GM18907 (cell line): Measurements from ENCODE around the gene ADAMTS8.

ENCODE experiments used
- ATAC-seq: cut with Tn5 transposase; IDR thresholded peaks from one replicate; pipeline ENCODE4 v1.9.1; 2021; ENCODE audit warnings: mild to moderate bottlenecking, moderate library complexity; ENCODE audit not compliant: unreplicated experiment

The ADAMTS8 gene, protein sequence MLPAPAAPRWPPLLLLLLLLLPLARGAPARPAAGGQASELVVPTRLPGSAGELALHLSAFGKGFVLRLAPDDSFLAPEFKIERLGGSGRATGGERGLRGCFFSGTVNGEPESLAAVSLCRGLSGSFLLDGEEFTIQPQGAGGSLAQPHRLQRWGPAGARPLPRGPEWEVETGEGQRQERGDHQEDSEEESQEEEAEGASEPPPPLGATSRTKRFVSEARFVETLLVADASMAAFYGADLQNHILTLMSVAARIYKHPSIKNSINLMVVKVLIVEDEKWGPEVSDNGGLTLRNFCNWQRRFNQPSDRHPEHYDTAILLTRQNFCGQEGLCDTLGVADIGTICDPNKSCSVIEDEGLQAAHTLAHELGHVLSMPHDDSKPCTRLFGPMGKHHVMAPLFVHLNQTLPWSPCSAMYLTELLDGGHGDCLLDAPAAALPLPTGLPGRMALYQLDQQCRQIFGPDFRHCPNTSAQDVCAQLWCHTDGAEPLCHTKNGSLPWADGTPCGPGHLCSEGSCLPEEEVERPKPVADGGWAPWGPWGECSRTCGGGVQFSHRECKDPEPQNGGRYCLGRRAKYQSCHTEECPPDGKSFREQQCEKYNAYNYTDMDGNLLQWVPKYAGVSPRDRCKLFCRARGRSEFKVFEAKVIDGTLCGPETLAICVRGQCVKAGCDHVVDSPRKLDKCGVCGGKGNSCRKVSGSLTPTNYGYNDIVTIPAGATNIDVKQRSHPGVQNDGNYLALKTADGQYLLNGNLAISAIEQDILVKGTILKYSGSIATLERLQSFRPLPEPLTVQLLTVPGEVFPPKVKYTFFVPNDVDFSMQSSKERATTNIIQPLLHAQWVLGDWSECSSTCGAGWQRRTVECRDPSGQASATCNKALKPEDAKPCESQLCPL

DNA sequence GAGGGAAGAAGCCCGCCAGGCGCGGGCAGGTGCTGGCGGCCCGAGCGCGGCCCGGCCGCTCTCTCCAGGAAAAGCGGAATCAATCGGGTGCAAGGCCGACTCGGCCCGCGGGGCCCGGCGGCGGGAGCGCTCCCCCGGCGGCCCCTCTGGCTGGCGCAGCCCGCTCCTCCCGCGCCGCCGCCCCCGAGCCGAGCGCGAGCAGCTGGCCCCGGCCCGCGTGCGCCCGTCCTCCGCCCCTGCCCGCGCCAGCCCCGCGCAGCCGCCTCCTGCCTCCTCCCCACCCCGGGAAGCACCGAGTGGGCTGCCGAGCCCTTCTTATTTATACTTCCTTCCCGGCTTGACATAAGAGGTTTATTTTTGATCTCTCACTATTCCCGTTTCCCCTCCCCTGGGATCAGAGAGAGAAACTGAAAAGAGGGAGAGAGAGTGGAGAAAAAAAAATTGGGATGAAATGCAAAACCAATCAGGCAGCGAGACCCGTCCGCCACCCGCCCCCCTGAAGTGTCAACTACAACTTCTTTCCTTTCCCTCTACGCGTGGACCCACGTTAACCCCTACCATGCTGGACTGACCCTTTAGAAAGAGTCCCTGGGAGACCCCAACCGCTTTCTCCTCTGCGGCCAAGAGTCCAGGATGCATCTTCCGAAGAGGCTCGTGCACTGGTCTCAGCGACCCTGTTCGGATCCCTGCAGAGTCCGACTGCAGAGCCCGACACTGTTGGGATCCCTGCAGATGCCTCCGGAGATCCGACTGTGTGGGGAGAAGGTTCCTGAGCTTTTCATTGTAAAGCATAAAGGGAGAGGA is at the start of gene ADAMTS8:
Gene ADAMTS8, minus strand, starts transcription at position 294 of the 804 bp plus-strand sequence. CDS start 323 bp downstream, outside the sequence.
- ATAC-seq, result no peak

DNA sequence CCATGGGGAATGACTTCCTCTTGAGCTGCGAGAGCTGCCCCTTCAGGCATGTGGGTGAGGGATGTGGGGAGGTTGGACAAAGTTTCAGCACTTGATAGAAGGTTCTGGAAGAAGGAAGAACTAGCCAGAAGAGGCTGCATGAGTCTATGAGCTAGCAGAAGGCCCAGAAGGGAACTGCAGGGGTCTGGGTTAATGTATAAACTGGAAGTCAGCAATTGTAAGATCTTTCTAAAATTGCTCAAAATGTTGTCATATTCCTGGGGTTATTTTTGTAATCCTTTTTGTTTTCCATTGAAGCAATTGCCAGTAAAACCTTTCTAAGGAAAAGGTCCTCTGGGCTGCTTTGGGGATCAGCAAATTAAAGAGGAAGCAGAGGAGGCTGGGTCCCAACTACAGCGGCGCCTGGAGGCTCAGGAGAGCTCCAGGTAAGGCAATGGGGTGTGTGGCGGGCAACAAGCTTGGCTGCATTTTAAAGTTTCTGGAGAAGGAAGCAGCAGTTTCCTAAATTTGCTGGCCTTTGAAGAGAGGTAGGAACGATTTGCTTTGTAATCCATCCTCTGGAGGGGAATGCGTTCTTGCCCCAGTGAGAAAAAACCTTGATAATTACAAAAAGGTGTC is 49.3 kb upstream of the ADAMTS8 start:
- ATAC-seq, result no peak

DNA sequence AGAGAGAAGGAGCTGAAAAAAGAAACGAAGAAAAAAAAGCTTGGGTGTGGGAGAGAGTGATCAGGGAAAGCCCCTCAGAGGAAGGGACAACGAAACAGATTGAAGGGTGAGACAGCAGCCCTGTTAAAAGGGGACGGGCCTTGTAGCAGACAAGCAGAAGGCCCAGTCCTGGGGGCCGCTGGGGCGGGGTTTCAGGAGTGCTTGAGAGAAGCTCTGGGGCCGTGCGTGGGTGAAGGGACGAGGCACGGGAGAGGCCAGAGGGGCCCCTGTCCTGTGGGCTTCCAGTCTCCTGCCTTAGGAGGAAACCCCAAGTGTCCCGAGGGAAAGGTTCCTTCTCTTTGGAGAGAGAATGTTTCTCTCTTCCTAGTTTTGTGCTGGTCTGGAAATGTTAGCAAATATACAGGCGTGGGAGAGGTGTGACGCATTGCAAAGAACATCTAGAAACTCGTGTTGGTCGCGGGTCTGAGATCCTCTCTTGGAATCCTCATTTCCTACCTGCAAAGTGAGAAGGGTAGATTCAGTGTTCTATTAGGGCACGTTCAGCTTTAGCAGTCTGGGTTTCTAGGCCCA is 48.6 kb upstream of the ADAMTS8 start:
- ATAC-seq, result no peak

DNA sequence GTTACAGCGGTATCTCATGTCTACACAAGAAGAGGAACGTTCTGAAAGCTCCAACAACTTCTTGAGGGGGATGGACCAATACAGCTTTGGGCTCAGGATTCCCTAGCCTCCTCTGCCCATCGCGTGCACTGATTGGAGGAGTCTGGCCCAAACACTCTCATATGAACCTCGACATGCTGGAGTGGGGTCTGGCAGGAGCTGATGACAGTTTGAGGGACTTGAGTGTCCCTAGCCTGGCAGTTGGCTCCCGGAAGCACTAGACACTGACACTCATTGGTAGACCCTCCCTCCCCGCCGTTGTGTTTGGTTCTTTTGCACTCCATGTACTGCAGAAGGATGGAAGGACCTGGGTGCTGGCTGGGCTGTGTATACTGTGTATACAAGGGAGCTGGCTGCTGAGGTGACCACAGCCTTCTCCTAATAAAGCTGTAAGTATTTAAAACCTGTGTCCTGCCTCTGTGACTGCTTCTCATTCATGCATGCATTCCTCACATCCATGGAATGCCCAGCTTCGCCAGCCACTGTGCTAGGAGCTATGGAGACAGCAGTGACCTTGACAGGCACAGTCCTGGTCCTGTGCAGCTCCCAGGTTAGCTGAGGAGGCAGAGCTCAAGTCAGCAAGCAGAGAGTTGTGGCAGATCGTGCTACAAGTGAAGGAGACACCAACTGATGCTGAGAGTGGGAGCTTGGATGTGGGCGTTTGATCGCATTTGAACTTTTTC is 48.0 kb upstream of the ADAMTS8 start:
- no peak for ATAC-seq

DNA sequence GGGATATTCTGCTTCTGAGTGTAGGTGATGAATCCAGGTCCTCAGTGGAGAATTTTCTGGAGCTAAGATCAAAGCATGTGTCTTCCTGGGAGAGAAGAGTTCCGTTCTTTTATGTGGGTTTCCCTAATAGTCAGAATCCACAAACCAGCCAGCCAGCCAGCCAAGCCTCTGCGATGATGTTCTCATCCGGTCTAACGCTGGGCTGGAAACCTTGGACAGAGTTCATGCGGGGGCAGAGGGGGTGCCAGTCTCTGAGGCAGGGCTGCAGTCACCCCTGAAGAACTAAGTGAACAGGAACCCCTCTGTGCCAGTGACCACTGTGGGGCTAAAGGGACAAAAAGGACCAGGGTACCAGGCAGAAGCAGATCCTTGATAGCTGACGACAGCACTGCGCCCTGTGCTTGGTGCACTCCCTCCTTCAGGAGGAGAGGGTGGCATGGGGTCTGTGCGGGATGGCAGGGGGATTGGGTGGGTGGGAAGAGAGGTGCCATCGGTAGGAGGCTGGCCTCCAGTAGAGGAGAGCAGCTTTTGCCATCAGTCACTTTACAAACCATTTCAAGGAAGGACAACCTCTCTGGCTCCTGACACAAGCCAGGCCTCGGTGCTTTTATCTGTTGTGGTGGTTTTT is 47.1 kb upstream of the ADAMTS8 start:
- ATAC-seq, result no peak

DNA sequence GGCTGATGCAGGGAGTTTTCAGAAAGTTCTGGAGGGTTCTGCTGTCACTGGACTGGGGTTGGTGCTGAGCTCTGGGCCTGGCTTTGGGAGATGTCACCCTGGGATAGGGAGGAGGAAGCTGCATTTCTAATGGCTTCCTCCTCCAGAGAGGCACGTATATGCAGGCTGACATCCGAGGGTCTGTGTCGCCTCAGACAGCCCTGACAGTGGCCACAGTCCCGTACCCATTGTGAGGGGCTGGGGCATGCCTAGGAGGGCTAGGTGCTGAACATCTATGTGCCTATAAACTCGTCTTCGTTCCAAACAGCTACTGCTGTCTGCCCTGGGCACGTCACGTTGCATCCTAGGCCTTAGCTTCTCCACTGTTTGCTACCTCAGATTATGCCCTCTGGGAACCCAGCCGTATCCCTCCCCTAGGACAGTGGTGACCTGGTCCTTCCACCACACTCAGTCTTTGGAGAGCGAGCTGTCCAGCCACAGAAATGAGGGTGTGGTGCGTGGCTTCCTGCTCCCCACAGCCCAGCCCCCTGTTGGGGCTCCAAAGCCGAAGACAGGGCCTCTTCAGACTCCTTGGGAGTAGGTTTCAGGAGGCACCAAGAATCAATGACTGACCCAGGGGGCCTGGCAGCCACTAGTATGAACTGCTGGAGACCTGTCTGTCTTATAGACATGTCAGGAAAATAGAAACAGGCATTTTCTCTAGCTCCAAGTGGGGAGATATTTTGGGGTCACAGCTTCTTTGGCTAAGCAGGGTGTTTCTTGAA is 46.4 kb upstream of the ADAMTS8 start:
- no peak for ATAC-seq

DNA sequence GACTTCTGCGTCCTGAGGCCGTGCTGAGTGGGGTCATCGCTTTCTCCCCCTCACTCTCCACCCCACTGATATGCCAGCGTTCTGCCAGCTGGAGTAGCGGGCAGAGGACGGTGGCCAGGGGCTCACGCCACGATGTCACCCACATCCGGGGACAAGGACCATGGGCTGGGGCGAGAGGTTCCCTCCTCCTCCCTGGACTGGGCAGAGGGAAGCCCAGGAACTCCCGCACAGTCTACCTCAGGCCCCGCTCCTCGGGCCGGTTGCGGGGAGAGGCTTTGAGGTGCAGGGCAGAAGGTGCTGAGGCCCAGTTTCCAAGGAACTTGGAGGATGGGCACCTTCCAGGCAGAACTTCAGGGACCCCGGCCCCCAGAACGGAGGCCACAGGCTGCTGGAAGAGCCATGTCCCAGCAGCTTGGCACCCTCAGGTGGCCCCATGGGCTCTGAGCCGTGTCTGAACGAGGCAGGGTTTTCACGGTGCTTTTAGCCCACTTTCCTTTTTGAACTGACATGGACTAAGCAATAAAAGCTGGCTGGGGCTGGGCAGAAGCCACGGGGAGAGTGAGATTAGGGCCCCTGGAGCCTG is 45.5 kb upstream of the ADAMTS8 start:
- ATAC-seq, result no peak

DNA sequence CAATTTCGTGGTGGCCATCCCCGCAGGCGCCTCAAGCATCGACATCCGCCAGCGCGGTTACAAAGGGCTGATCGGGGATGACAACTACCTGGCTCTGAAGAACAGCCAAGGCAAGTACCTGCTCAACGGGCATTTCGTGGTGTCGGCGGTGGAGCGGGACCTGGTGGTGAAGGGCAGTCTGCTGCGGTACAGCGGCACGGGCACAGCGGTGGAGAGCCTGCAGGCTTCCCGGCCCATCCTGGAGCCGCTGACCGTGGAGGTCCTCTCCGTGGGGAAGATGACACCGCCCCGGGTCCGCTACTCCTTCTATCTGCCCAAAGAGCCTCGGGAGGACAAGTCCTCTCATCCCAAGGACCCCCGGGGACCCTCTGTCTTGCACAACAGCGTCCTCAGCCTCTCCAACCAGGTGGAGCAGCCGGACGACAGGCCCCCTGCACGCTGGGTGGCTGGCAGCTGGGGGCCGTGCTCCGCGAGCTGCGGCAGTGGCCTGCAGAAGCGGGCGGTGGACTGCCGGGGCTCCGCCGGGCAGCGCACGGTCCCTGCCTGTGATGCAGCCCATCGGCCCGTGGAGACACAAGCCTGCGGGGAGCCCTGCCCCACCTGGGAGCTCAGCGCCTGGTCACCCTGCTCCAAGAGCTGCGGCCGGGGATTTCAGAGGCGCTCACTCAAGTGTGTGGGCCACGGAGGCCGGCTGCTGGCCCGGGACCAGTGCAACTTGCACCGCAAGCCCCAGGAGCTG is 44.8 kb upstream of the ADAMTS8 start:
- no peak for ATAC-seq

DNA sequence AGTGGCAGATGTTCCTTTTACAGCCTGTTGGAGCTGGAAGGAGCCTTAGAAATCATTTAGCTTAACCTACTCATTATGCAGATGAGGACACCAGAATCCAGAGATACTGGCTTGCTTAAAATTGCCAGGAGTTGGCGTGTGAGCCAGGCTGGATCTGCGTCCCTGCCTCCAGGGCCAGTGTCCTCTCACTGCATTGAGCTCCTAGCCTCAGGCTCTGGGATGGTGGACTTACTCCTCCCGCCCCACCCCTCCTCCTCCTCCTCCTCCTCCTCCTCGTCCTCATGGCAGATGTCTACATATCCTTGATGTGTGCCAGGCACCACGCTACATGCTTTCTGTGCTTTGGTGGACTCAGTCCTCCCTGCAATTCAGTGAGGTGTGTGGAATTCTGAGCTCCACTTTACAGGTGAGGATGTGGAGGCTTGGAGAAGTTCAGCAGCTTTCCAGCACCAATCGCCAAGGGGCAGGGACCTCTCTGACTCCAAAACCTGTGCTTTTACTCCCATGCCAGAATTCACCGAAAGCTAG is 44.1 kb upstream of the ADAMTS8 start:
- ATAC-seq, result no peak

DNA sequence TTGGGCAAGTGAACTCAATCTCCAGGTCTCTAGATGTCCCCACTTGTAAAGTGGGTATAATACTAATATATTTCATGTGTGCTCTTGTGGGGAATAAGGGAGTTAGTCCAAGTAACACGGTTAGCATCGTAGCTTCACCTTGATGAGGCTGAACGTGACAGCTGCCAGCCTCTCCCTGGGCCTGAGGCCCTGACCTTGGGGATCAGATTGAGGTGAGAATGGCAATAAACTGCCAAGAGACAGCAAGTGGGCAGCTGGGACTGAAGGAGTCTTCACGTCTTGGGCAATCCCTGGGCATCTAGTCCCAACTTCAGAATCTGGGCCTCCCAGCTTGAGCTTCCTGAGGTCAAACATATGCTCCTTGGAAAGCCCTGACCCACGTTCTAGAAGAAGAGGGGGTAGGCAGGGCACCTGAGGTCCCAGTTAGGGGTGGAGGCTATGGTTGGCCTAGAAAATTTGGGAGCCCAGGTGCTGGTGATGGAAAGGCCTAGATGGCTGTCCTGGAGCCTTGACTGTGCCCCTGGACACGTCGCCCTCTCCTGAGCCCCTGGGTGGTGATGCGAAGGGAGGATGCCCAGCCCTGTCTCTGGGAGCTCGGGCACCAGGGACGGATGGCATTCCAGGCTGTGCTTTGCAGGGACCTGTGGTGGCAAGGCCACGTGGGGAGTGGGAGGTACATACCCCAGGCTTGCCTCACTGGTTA is 43.5 kb upstream of the ADAMTS8 start:
- ATAC-seq, result no peak

DNA sequence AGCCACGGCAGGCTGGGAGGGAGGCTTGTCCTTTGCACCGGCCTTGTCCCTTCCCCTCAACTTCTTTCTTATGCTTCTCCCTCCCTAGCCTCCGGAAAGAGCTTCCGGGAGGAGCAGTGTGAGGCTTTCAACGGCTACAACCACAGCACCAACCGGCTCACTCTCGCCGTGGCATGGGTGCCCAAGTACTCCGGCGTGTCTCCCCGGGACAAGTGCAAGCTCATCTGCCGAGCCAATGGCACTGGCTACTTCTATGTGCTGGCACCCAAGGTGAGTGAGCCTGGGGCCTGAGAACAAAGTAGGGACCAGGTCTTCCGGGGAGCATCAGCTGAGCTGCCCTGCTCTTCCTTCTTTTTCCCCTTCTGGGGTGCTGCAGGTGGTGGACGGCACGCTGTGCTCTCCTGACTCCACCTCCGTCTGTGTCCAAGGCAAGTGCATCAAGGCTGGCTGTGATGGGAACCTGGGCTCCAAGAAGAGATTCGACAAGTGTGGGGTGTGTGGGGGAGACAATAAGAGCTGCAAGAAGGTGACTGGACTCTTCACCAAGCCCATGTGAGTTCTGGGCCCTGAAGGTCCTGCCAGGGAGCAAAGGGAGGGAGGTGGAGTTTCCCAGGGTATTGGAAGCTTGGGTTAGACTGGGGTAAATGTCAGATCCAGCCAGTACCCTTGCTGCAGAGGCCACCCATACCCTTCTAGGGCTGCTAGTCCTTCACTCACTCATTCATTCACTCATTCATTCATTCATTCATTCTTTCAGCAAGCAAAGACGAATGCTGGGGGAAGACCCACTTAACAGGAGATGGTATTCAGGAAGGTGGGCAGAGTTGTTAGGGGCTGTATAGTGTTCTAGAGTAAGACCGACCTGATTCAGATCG is 42.7 kb upstream of the ADAMTS8 start:
- no peak for ATAC-seq

DNA sequence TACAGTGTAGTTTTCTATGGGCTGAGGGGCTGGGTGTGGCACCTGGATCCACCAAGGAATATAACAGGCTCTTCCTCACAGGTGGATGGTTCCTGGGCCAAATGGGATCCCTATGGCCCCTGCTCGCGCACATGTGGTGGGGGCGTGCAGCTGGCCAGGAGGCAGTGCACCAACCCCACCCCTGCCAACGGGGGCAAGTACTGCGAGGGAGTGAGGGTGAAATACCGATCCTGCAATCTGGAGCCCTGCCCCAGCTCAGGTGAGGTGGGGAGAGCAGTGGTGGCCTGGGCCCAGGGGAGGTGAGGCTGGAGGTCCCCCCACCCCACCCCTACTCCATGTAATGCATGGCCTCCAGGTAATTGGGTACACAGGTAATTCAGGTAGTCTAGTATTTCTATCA is 40.8 kb upstream of the ADAMTS8 start:
- ATAC-seq, result no peak

DNA sequence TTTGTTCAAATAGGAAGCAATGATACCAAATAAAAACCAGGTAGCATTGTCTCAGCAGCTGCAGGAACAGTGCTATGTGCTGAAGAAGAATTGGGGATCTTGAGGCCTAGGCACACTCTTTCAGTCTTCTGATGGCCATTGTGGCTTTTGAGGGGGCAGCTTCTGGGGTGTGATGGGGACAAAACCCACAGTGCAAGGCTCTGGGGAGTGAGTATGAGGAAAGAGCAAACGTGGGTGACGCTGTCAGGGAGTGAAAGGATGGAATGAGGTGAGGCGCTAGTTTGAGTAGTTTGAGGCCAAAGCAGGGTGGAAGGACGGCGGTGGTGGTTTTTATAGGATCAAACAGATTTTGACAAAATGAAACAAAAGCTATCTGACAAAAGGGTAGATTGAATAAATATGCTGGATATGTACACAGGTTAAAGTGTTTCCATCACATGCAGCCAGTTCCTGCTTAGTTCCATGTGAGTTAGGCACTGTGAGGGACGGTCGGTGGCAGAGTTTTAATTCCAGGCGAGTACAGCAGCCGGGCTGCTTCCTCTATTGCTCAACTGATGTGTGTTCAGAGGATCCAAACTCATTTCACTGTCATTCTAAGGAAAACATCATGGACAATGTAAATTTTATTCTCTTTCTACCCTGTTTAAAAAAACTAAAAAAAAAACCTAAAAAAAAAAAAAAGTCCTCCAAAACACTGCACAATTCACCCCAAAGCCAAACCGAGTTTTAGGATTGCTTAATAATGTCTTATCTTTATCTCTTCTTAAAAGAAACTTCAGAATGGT is 38.9 kb upstream of the ADAMTS8 start:
- ATAC-seq, result no peak

DNA sequence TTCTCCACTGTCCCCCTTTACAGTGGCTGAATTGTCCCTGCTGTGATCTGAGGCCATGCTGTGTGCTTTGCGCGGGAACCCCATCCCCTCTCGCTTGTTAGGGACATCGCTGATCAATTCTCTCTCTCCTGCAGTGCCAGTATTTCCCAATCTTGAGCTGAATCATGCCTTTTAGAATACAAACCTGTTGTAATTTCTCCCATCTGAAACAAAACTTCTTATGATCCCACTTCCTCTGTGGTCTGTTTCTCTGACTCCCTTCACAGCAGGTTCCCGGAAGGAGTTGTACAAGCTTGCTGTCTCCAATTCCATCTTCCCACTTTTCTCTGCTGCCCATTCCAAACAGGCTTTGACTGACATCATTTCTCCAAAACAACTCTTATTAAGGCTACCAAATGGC is 36.9 kb upstream of the ADAMTS8 start:
- ATAC-seq, result no peak

DNA sequence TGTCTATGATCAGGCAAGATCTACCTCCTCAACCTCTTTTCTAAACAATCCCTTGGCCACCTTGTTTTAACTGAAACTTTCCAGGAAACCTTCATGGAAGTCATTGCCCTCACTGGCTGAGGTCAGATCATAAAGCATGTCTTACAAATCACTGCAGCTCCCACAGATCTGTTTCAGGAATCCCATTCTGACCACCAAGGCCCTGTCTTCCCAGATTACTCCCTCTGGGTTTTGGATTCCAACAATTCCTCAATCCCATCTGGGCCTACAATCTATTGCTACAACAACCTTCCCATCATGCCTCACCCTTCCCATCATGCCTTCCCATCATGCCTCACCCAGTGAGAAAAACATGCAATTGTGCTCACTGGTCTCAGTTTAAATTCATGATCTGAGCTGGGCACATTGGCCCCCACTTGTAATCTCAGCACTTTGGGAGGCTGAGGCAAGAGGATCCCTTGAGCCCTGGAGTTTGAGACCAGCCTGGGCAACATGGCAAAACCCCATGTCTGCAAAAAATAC is 35.9 kb upstream of the ADAMTS8 start:
- ATAC-seq, result no peak
